OCI-LY7 (cell line): Measurements from ENCODE around the gene GGT6.

ENCODE experiments used
- EZH2phosphoT487 ChIP-seq: fragments of 200-600 bp; sonication (generic); IDR thresholded peaks from 2 replicates; pipeline ENCODE4 v1.6.1; 2018; ENCODE audit warnings: low read depth, borderline replicate concordance, mild to moderate bottlenecking, mixed run types, antibody characterized with exemption, low read length, moderate library complexity, mixed read lengths
- TF ChIP-seq, protein P1 (sequence below): fragments of 200-600 bp; sonication (generic); conservative IDR thresholded peaks from 2 replicates; pipeline ENCODE4 v1.5.1; 2014; ENCODE audit warnings: mild to moderate bottlenecking, antibody characterized with exemption, low read length, moderate library complexity, mixed read lengths

DNA sequence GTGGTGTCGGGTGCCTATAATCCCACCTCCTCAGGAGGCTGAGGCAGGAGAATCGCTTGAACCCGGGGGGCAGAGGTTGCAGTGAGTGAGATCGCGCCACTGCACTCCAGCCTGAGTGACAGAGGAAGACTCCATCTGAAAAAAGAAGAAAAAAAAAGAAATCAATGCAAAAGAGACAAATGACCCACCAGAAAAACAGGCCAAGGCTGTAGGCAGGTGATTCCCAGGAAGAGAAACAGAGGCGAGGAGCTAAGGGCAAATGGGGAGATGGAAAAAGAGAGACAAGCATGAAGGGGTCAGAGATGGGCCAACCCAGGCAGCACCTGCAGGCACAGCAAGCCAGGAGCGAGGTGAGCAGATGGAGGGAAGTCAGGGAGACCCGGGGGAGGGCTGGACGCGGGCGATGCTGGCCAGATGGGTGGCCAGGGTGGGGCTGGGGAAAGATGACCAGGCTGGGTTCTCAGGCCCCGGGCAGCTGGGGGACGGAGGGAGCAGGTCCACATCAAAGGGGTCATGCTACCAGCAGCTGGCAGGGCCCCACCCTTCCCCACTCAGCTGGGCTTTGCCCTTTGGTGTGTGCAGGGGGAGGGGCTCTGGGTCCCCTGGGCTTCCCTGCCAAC lies 30.7 kb downstream of the GGT6 start:
- TF ChIP-seq, protein P1, sequence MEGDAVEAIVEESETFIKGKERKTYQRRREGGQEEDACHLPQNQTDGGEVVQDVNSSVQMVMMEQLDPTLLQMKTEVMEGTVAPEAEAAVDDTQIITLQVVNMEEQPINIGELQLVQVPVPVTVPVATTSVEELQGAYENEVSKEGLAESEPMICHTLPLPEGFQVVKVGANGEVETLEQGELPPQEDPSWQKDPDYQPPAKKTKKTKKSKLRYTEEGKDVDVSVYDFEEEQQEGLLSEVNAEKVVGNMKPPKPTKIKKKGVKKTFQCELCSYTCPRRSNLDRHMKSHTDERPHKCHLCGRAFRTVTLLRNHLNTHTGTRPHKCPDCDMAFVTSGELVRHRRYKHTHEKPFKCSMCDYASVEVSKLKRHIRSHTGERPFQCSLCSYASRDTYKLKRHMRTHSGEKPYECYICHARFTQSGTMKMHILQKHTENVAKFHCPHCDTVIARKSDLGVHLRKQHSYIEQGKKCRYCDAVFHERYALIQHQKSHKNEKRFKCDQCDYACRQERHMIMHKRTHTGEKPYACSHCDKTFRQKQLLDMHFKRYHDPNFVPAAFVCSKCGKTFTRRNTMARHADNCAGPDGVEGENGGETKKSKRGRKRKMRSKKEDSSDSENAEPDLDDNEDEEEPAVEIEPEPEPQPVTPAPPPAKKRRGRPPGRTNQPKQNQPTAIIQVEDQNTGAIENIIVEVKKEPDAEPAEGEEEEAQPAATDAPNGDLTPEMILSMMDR: no peak
- TF ChIP-seq EZH2phosphoT487: no peak
